H1 (cell line): ENCODE data around the gene CDH16. TPM values are rescaled to one million over a fixed set of nuclear protein-coding genes. Genes with fewer than 3 reads are reported as not detected.

ENCODE experiments used
- CHD2 ChIP-seq: IDR thresholded peaks from 2 replicates; pipeline ENCODE4 v1.6.1; 2012; ENCODE audit warnings: low read length, improper control_type of control experiment
- CTCF ChIP-seq, 3 experiments: IDR thresholded peaks; 1 replicate in 2 of 3; 2 replicates in 1 of 3; pipeline versions ENCODE4 v1.5.1 to v1.6.1; 2011; ENCODE audit warnings: low read length in 3 of 3, mild to moderate bottlenecking in 3 of 3, inconsistent platforms in 2 of 3, low read depth in 1 of 3, moderate library complexity in 1 of 3; ENCODE audit not compliant: insufficient read depth in 1 of 3; ENCODE audit errors: control extremely low read depth in 1 of 3
- EGR1 ChIP-seq: IDR thresholded peaks from 2 replicates; pipeline ENCODE4 v1.6.1; 2011; ENCODE audit warnings: low read depth, low read length, borderline replicate concordance
- GTF2F1 ChIP-seq: IDR thresholded peaks from 2 replicates; pipeline ENCODE4 v1.6.1; 2012; ENCODE audit warnings: low read depth, low read length, improper control_type of control experiment, borderline replicate concordance
- KDM5A ChIP-seq: fragments of 200-600 bp; IDR thresholded peaks from 2 replicates; pipeline ENCODE4 v1.7.1; 2012; ENCODE audit warnings: mild to moderate bottlenecking, low read length, inconsistent platforms, mixed read lengths
- NRF1 ChIP-seq: IDR thresholded peaks from 2 replicates; pipeline ENCODE4 v1.6.1; 2011; ENCODE audit warnings: mild to moderate bottlenecking, low read depth, low read length, improper control_type of control experiment
- PHF8 ChIP-seq: fragments of 200-600 bp; sonication (generic); conservative IDR thresholded peaks from 2 replicates; pipeline ENCODE4 v1.7.1; 2012; ENCODE audit warnings: low read depth, mild to moderate bottlenecking, inconsistent platforms, low read length, moderate library complexity
- SAP30 ChIP-seq: fragments of 300-600 bp; sonication (generic); IDR thresholded peaks from 2 replicates; pipeline ENCODE4 v1.7.1; 2012; ENCODE audit warnings: low read length, moderate library complexity, mild to moderate bottlenecking, inconsistent platforms; ENCODE audit not compliant: insufficient read depth, insufficient replicate concordance
- YY1 ChIP-seq: IDR thresholded peaks from 2 replicates; pipeline ENCODE4 v1.6.1; 2011; ENCODE audit warnings: low read depth, mild to moderate bottlenecking, low read length
- polyA plus RNA-seq, 7 experiments: library from polyadenylated mRNA; depleted of rRNA in 3 of 7; stranded (reverse) in 5 of 7; unstranded in 2 of 7; fragments of >200 nt in 5 of 7; fragments of 200-250 nt in 2 of 7; gene quantifications; 1 replicate in 5 of 7; 2 replicates in 1 of 7; 4 replicates in 1 of 7; pipeline versions ENCODE4 v1.2.1 to v1.2.3, GENCODE V29; 2011 to 2013; ENCODE audit warnings: missing spikeins in 2 of 7, mixed read lengths in 2 of 7
- total RNA-seq: library from RNA; stranded (reverse); fragmentation: NEBNext Ultra II Directional; extraction: Animal tissue kit (Norgen Biotek cat#: 25700); gene quantifications from 2 replicates; pipeline ENCODE4 v1.2.1, GENCODE V29; 2021

The CDH16 gene
- total and polyA plus RNA-seq, 2 of the 8 experiments (the other 6 are each of a cell fraction or from before 2014, with no cell fraction given): not detected

DNA sequence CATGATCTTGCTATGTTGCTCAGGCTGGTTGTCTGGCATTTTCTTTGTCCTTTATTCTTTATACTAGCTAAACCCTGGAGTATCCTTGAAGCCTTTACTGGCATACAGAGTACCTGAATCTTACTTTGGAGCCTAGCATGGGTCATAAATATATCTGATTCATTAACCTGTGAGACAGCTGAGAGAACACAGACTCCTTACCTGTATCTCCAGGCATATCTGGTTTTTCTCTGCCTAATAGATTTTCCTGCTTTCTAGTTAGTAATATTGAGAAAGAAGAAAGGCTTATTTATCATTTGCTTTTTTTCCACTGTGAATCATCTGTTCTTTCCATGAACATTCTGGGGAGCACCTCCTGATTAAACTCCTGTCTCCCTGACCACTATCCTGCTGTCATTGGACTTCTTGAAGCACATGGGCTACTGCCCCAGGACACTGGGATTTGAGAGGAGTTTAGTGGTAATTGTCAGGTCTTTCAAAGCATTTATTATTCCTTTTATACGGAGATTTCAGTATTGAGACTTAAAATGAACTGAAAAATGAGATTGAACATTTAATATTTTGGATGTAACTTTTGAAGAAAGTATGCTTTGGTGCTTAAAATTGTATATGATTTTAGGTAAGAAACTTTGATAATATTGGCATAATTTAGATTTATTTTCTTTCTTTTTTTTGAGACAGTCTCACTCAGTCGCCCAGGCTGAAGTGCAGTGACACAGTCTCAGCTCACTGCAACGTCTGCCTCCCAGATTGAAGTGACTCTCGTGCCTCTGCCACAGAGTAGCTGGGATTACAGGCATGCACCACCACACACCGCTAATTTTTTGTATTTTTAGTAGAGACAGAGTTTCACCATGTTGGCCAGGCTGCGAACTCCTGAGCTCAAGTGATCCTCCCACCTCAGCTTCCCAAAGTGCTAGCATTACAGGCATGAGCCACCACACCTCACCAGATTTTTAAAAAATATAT is 29.8 kb downstream of the CDH16 start (continued):
- TF ChIP-seq EGR1 (no peak), PHF8 (no peak), CHD2 (no peak), KDM5A (no peak), GTF2F1 (no peak), CTCF (IDR thresholded peaks at IDR 0.05; ENCODE audit: control extremely low read depth in 1 of 3, insufficient read depth in 1 of 3, low read depth in 1 of 3, low read length in 3 of 3) (no peak), YY1 (no peak), SAP30 (no peak), NRF1 (no peak)
- TF ChIP-seq, all 59 proteins: peak for 0
